ENCODE results near the gene TIMM23.
"Not testable (repeated sequence)": the region's sequence is repeated elsewhere in the genome, so short reads cannot be mapped to it uniquely, and the experiment has no call there.

DNA sequence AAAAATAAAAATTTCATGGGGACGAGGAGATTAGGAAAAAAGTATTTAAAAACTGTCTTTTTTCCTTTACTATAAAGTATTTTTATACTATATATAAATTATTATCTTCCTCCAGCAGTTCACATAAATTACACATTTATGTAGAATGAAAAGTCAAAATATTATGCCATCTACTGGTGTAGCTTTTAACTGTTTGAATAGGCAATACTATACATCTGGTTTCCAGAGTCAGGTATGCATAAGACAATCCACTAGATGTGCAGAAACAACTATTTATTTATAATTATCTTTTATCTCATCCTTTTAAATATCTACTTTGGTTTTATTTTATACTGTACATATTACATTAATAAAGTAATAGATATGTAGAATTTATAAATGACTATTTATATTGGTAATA is 24.9 kb upstream of the TIMM23 start:
- TF ChIP-seq ZNF274 (IDR thresholded peaks at IDR 0.05; ENCODE audit: insufficient read depth, insufficient read length); EP300 (IDR thresholded peaks at IDR 0.05; ENCODE audit: borderline replicate concordance in 1 of 2, control insufficient read depth in 1 of 2, low read depth in 2 of 2, low read length in 2 of 2); DPF2 (IDR thresholded peaks at IDR 0.05); TBL1XR1 (IDR thresholded peaks at IDR 0.05; ENCODE audit: low read depth, low read length); SIN3A (IDR thresholded peaks at IDR 0.05; ENCODE audit: low read depth, low read length): not testable (repeated sequence)
- TF ChIP-seq, protein P1, sequence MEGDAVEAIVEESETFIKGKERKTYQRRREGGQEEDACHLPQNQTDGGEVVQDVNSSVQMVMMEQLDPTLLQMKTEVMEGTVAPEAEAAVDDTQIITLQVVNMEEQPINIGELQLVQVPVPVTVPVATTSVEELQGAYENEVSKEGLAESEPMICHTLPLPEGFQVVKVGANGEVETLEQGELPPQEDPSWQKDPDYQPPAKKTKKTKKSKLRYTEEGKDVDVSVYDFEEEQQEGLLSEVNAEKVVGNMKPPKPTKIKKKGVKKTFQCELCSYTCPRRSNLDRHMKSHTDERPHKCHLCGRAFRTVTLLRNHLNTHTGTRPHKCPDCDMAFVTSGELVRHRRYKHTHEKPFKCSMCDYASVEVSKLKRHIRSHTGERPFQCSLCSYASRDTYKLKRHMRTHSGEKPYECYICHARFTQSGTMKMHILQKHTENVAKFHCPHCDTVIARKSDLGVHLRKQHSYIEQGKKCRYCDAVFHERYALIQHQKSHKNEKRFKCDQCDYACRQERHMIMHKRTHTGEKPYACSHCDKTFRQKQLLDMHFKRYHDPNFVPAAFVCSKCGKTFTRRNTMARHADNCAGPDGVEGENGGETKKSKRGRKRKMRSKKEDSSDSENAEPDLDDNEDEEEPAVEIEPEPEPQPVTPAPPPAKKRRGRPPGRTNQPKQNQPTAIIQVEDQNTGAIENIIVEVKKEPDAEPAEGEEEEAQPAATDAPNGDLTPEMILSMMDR (IDR thresholded peaks at IDR 0.05 in 2 of 3, conservative IDR thresholded peaks at IDR 0.05 in 1 of 3; ENCODE audit: control insufficient read depth in 2 of 3, extremely low read depth in 1 of 3, insufficient read depth in 1 of 3, low read depth in 3 of 3, low read length in 3 of 3) = not testable (repeated sequence)
- TF ChIP-seq, protein P2, sequence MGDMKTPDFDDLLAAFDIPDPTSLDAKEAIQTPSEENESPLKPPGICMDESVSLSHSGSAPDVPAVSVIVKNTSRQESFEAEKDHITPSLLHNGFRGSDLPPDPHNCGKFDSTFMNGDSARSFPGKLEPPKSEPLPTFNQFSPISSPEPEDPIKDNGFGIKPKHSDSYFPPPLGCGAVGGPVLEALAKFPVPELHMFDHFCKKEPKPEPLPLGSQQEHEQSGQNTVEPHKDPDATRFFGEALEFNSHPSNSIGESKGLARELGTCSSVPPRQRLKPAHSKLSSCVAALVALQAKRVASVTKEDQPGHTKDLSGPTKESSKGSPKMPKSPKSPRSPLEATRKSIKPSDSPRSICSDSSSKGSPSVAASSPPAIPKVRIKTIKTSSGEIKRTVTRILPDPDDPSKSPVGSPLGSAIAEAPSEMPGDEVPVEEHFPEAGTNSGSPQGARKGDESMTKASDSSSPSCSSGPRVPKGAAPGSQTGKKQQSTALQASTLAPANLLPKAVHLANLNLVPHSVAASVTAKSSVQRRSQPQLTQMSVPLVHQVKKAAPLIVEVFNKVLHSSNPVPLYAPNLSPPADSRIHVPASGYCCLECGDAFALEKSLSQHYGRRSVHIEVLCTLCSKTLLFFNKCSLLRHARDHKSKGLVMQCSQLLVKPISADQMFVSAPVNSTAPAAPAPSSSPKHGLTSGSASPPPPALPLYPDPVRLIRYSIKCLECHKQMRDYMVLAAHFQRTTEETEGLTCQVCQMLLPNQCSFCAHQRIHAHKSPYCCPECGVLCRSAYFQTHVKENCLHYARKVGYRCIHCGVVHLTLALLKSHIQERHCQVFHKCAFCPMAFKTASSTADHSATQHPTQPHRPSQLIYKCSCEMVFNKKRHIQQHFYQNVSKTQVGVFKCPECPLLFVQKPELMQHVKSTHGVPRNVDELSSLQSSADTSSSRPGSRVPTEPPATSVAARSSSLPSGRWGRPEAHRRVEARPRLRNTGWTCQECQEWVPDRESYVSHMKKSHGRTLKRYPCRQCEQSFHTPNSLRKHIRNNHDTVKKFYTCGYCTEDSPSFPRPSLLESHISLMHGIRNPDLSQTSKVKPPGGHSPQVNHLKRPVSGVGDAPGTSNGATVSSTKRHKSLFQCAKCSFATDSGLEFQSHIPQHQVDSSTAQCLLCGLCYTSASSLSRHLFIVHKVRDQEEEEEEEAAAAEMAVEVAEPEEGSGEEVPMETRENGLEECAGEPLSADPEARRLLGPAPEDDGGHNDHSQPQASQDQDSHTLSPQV (IDR thresholded peaks at IDR 0.05) = not testable (repeated sequence)
